NCI-H1694 treated with DMSO at 0.1 percent for 48 hours (cell line): ENCODE measurements around the gene PSMB10.
"Not testable (repeated sequence)": the region's sequence is repeated elsewhere in the genome, so short reads cannot be mapped to it uniquely, and the experiment has no call there.

Experiments
- DNase-seq: peaks from one replicate; lab custom pipeline; 2025; lab: John Stamatoyannopoulos, UW

Gene PSMB10

DNA sequence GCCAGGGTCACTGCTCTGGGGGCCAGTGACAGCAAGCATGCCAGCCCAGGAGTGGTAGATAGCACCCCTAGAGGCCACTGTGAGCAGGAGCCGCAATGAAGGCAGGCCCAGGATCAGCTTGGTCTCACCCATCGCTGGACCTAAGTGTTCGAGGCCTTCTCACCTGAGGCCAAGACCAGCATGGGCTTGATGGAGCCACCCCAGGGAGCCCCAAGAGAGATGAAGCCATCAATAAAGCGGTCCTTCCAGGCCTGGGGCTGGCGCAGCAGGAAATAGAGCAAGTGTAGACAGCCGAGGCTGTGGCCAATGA lies 5.5 kb upstream of the PSMB10 start:
- DNase-seq: no peak

DNA sequence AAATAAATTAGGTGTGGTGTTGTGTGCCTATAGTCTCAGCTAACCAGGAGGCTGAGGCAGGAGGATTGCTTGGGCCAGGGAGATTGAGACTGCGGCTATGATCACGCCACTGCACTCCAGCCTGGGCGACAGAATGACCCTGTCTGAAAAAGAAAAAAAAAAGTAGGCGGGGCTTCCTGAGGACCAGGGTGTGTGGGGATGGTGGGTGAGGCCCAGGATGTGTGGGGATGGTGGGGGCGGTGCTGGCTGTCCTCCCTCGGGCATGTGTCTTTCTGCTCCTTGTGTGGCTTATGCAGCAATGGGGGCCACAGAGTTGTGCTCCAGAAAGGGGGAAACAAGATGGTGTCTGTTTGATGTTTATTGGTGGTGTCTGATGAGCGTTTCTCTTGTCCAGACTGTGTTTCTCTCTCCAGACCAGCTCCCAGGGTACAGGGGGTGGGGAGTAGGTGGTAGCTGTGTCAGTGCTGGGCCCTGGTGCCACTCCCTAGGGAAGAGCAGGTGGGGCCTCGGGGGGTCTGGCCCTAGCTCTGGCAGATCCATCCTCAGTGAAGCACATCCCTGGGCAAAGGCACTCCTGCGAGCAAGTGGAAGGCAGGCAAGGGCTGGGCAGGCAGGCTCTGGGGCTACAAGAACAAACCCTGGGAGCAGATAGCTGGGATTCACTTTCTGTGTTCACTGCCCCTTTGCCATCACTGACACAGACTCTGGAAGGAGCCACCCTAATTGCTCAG lies 5.0 kb upstream of the PSMB10 start:
- DNase-seq: no peak

GRCh38 chr16:67940446-67941089 lies 3.9 kb upstream of the PSMB10 start:
- no peak for DNase-seq

DNA sequence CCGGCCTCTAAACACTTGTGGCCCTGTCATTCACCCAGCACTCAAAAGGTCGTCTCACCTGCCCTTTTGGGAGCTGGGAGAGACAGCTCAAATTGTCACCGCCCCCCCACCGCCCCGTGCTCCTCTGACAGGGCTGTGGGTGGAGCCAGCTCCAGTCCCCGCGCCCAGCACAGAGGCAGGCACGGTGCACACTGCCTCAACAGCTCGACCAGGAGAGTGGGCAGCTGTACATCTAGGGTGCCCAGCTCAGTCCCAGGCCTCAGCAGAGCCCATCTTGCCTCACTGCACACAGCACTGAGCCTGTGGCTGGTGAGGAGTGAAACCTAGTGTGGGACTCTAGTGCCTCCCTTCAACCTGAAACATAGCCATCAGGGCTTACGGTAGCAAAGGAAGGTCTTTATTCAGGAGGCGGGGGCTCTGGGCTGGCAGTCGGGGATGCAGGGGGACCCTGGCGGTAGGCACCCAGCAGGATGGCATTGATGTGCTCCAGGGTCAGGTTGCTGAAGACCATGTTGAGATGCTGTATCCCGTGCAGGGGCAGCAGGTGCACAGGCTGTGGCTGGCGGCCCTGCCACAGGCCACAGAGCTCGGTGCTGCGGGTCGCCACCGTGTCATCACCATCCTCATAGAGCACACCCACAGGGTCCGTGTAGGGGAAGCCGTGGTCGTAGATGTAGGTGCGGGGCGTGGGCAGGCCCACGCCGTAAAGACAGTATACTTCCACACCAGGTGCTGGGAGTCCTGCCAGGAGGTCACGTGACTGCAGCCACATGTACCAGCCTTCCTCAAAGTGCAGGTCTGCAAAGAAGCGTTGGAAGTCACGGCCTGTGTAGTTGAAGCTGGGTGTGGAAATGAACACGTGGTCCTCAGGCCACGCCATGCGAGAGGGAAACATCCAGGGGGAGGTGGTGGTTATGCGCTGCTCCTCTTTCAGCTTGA lies 3.1 kb upstream of the PSMB10 start:
- DNase-seq: no peak

GRCh38 chr16:67937713-67938112 lies 1.1 kb upstream of the PSMB10 start:
- not testable (repeated sequence) for DNase-seq

DNA sequence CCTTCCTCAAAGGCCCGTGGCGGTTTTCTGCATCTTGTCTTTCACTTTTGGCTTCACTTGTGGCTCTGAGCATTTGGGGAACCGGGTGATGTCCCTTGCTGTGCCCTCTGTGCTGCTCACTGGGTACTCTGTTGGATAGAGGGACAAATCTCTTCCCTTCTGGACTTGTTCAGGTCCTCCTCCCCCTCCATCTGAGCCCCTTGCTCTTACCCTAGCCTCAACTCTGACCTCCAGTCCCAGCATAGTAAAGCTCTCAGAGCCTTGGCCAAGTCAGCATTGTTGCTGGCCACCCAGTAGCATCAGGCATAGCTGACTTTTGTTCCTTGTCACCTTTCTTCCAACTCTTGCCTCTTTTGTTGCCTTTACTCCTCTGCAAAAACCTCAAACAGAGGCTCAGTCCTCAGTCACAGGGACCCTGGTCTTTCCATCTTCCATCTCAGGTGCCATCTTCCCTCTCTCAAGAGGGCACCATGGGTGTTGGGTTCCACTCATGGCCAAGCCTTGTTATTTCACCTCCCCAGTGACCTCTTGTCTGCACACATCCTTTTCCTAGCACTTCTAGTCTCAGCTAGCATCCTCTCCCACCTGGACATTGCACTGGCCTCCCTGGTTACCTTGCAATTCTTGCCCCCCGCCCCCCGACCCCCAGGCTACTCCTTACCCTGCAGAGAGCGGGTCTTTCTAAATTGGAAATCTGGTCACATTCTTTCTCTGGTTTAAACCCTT lies 393 bp upstream of the PSMB10 start:
- no peak for DNase-seq

DNA sequence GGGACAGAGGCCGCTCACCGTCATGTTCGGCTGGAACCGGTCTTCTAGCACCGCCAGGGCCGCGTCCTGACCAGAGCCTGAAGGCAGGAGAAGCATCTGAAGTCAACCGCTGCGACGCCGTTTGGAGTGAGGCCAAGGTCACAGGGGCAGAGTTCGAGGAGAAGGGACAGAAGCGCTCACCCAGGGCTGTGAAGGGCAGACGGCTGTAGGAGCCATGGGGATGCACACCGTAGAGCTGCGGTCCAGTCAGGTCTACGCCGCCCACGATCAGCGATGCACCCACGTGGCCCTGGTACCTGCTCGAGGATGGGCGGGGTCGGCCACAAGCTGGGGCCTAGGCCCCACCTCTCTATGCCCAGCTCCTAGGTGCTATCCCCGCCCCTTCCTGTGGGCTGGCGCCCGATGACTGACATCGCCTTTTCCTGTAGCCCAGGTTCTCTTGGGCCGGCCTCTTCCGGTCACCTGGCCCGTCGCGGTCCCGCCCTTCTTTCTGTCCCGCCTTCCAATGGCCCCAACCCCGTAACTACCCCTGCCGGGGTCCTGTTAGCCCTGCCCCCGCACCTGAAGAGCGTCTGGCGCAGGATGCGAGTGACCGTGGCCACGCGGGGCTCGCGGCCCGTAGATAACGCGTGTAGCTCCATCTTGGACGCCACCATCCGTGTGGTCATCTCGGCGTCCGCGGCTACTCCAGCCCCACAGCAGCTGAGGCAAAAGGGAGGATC lies 1.1 kb downstream of the PSMB10 start:
- peak; percentile 90 for DNase-seq

DNA sequence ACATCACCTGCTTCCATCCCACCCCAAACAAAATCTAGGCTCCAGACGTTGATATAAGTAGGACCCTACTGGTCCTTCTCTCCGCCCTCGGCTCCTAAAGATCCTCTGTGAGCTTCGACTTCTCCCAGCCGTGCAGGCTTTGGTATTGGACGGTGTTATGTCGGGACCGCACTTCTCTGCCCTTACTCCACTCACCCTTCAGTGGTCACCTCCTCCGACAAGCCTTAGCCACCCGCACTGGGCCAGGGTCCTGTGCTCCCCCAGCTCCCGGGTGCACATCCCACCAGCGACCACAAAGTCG lies 1.6 kb downstream of the PSMB10 start:
- DNase-seq: no peak

DNA sequence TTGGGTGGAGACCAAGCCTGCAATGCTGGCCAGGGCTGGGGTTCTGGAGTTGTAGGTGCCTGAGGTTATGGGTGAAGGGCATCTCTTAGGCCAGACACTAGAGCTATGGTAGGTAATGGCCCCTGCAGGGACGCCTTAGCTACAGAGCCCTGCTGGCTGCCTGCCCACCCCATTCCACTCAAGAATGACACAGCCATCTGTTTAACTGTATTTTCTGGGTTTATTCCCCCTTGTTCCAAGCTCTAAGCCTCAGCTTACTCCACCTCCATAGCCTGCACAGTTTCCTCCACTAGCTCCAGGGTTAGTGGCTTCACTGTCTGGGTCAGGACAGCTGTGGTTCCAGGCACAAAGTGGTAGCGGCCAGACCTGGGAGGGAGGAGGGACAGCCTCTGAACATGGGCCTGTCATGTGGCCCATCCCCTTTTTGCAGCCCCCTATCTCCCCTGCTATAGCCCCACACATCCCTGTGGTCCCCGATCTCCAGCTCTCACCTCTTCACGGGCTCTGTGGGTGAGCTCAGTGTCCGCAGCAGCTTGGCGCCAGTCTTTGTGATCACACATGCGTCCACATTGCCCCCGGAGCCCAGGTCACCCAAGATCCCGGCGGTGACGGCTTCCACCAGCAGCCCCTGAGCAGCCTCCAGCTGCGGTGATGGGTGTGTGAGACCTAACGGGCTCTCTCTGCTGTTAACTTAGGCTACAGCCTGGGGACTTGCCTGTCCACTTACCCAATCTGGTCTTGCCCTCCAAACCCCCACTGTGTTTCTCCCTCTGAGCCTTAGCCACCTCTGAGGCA lies 2.1 kb downstream of the PSMB10 start:
- DNase-seq: no peak

DNA sequence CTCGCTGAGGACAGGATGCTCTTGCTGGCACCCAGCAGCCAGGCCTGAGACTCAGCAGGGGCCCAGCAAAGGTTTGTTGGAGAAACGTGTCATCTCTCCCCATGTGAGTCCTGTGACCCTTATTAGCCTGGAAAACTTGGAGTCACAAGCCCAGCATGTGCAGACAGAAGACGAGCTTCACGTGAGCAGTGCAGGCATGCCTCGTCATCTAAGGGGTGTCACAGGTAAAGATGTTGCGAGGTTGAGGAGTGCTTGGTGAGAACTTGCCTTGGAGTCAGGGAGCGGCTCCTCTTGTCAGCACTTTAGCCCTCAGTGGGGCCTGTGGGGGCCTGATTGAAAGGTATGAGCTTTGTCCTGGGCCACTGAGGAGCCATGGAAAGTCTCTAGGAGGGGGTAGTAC lies 2.8 kb downstream of the PSMB10 start:
- DNase-seq: no peak

DNA sequence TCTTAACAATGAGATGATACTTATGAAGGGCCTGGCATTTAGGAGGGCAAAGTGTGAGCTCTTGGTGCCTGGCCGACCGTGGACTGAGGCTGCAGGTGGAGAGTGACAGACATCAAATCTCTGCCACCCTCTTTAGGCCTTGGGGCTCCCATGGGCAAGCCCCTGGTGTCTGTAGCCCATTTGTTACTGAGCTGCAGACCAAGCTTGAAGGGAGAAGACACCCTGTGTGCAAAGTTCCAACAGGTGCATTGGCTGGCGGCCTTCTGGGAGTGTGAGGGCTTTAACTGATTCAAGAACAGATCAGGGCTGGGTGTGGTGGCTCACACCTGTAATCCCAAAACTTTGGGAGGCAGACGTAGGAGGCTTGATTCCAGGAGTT lies 4.2 kb downstream of the PSMB10 start:
- no peak for DNase-seq

DNA sequence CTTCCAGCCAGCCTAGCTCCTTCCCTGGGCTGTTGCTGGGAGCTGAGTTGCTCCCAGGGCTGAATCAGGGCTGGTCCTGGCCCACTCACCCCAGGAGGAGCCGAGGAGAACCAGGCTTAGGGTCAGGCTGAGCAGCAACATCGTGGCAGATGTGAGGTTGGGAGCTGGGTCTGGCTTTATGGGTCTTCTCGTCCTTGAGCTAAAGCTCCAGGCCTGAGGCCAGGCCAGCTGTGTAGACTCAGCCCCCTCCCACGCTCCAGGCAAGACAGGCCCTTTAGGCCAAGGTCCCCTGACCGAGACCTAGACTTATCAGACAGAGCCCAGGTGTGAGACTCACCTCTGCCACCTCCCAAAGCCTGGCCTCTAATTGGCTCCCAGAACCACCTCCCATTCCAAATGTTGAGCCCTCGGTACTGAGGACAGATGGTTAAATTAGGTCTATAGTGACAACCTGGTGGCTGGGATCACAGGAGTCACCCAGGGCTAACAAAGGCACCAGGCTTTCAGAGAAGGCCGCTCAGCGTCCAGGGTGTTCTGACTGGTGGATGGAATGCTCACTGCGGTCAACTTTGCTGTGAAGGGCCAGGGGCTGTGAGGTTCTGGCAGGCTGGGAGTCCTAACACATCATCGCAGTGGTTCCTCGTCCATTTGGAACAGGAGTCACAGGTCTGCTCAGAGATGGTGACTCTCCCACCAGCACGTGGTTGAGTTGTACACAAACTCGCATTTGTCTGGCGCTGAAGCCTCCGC lies 4.8 kb downstream of the PSMB10 start, which contains the start of gene CTRL:
TSS of gene CTRL (minus strand) at position 151 of the 750 bp plus-strand sequence. CDS start at position 141, 10 bp downstream.
- no peak for DNase-seq

GRCh38 chr16:67930678-67931211 lies 5.9 kb downstream of the PSMB10 start:
- DNase-seq: no peak

DNA sequence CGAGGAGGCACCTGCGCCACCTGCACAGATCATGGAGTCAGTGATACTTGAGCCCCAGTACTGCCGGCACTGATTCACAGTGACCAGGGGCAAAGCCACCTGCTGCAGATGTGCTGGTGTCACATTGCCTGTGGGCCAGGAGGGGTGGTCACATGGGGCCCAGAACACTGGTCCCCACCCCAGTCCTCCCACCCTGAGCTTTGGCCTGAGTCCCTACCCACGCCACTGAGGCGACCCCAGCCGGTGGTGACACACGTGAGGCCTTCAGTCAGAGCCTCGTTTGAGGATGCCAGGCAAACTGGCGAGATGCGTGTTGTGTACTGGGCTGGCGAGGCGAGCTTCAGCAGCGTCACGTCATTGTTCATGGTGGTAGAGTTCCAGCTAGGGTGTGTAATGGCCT lies 6.5 kb downstream of the PSMB10 start:
- no peak for DNase-seq

GRCh38 chr16:67928561-67929364 lies 7.9 kb downstream of the PSMB10 start:
- peak; percentile 46 for DNase-seq

DNA sequence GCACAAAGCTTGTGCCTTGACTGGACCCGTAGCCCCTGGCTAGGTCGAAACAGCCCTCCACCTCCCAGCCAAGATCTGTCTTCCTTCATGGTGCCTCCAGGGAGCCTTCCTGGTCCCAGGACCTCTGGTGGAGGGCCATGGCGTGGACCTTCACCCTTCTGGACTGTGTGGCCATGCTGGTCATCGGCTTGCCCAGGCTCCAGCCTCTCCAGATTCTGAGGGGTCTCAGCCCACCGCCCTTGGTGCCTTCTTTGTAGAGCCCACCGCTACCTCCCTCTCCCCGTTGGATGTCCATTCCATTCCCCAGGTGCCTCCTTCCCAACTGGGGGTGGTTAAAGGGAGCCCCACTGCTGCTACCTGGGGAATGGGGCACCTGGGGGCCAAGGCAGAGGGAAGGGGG lies 8.5 kb downstream of the PSMB10 start:
- no peak for DNase-seq

DNA sequence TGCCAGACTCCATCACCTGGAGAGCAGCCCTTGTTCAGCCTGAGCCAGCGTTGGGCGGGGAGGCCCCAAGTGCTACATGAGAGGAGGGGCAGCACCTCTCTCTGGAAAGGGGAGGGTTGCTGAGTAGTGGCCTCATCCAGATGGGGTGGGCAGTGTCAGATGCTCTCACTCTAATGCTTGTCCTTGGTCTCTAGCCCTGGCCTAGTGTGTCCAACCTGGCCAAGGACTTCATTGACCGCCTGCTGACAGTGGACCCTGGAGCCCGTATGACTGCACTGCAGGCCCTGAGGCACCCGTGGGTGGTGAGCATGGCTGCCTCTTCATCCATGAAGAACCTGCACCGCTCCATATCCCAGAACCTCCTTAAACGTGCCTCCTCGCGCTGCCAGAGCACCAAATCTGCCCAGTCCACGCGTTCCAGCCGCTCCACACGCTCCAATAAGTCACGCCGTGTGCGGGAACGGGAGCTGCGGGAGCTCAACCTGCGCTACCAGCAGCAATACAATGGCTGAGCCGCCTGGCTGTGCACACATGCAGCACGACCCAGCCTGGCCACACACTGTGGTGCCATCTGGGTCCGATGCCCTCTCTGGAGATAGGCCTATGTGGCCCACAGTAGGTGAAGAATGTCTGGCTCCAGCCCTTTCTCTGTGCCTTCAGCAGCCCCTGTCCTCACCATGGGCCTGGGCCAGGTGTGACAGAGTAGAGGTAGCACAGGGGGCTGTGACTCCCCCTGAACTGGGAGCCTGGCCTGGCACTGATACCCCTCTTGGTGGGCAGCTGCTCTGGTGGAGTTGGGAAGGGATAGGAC lies 9.3 kb downstream of the PSMB10 start:
- DNase-seq: no peak

DNA sequence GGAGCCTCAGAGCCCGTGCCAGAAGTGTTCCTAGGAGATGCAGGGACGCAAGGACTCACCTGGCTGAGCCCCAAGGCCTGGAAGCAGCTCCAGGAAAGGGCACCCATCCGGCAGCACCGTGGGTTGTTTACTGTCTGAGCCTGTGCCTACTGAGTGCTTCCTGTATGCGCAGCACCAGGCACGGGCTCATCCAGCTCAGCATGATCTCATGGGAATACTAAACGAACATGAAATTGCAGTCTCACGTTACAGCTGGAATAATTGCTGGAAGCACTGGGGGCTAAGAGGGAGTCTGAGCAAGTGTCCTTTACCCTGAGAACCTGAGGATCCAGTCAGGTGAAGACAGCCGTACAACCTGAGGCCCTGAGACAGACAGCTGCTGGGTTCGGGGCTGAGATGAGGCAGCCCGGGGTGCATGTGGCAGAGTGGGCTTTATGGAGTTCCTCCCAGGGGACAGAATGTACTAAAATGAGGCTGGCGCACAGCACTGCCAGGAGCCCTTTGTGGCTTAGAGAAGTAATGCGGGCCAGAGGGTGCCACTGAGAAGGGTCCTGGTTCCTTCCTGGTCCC lies 10.4 kb downstream of the PSMB10 start:
- DNase-seq: peak; percentile 44
